ENCODE results near the gene CHMP1A.

DNA sequence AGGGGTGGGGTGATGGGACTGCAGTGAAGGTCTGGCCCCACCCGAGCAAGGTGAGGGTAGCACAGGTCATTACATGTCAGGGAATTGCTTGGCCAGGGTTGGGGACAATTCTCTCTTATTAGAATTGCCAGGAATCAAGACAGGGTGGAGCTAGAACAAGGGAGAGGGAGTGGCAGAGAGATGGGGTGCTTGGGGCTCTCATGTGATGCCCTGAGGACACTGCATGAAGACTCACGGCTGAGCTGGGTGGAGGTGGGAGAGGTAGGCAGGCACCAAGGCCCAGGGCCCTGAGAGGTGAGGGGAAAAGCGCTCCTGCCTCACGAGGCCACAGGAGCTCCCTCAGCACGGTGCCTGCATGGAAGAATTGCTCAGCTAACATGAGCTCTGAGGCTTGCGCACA, 40.5 kb downstream of the CHMP1A start:
- TF ChIP-seq, protein P1, sequence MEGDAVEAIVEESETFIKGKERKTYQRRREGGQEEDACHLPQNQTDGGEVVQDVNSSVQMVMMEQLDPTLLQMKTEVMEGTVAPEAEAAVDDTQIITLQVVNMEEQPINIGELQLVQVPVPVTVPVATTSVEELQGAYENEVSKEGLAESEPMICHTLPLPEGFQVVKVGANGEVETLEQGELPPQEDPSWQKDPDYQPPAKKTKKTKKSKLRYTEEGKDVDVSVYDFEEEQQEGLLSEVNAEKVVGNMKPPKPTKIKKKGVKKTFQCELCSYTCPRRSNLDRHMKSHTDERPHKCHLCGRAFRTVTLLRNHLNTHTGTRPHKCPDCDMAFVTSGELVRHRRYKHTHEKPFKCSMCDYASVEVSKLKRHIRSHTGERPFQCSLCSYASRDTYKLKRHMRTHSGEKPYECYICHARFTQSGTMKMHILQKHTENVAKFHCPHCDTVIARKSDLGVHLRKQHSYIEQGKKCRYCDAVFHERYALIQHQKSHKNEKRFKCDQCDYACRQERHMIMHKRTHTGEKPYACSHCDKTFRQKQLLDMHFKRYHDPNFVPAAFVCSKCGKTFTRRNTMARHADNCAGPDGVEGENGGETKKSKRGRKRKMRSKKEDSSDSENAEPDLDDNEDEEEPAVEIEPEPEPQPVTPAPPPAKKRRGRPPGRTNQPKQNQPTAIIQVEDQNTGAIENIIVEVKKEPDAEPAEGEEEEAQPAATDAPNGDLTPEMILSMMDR (IDR thresholded peaks at IDR 0.05; ENCODE audit: low read depth, low read length), result no peak
- TF ChIP-seq EZH2phosphoT487 (IDR thresholded peaks at IDR 0.05; ENCODE audit: low read depth), result no peak
